GOT3 (cell line): ENCODE data around the gene ST6GALNAC6.
"Not testable (repeated sequence)": the region's sequence is repeated elsewhere in the genome, so short reads cannot be mapped to it uniquely, and the experiment has no call there.

ENCODE experiments used
- DNase-seq: peaks from one replicate; lab custom pipeline; 2025; ENCODE audit warnings: mixed read lengths; lab: John Stamatoyannopoulos, UW

The ST6GALNAC6 gene

GRCh38 chr9:127893392-127893791 lies 6.0 kb downstream of the ST6GALNAC6 start:
- DNase-seq: no peak

DNA sequence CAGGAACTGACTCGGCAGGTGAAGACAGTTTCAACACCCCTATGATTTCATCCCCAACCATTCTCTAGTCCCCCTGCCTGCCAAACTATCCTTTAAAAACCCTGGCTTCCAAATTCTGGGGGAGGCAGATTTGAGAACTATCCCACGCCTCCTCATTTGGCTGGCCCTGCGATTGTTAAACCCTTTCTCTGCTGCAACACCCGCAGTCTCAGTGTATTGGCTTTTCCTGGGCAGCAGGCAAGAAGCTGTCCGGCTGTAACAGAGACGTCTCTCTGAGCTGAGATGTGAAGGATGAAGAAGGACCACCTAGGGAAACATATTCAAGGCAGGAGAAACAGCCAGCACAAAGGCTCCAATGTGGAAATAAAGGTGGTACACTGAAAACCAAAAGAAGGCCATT lies 6.6 kb downstream of the ST6GALNAC6 start:
- no peak for DNase-seq

GRCh38 chr9:127890053-127890452 lies 9.3 kb downstream of the ST6GALNAC6 start:
- no peak for DNase-seq

- no peak for DNase-seq
Observed at GRCh38 chr9:127887792-127888191, 11.6 kb downstream of the ST6GALNAC6 start.

DNA sequence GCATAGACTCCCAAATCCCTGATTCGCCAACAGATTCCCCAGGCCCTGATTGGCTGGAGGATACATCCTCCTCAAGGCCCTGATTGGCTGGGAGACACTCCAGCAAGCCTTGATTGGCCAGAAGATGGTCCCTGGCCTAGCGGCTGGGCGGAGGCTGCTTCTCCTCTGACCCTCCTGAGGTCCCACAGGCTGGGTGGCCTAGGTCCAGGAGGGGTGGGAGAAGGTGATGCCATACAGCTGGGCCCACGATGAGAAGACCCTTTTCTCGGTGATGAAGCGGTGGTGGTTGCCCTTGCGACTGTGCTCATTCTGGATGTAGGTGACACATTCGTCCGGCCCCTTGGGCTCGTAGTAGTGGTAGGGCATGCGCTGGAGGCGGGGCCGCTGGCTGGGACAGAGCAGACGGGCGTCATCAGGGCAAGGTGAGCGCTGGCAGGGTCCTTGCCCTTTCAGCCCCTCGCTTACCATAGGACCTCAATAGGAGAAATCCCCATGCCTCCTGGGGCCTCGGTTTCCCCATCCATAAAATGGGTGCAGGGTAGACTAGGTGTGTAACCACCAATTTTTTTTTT lies 12.9 kb downstream of the ST6GALNAC6 start:
- DNase-seq: no peak

DNA sequence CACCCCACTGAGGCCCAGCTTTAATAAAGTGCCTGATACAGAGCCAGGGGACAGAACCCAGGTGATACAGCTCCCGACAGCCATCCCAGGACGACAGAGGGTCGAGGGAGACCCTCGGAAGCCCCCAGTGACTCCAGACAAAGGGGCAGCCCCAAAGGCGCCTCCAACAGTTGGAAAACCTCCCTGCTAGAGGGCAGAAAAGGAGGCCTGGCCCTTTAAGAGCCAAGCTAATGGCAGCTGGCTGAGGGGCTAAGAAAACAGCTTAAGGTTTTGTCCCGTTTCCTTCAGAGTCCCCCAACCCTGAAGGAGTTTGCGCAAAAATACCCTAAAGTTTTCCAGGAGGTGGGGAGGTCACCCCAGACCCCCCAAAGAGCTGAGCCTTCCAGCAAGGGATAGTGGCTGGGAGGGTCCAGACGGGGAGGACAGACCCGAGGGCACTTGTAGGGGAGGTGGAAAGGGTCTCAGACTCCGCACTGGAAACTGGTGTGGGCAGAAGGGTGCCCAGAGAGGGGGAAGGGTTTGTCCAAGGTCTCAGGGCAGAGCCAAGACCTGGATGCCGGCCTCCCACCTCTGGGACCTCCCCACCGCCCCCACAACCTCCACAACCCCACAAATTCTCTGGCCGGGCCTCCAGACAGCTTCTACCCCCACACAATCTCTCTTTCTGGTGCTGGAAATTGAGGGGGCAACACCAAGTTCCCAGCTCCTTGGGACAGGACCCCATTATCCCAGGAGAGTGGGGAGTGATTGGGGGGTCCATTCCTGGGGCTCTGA lies 13.7 kb downstream of the ST6GALNAC6 start:
- no peak for DNase-seq

GRCh38 chr9:127884976-127885490 lies 14.4 kb downstream of the ST6GALNAC6 start:
- no peak for DNase-seq

- DNase-seq: no peak
Observed at GRCh38 chr9:127884427-127884911, 14.9 kb downstream of the ST6GALNAC6 start.

GRCh38 chr9:127883959-127884358 lies 15.4 kb downstream of the ST6GALNAC6 start:
- no peak for DNase-seq

DNA sequence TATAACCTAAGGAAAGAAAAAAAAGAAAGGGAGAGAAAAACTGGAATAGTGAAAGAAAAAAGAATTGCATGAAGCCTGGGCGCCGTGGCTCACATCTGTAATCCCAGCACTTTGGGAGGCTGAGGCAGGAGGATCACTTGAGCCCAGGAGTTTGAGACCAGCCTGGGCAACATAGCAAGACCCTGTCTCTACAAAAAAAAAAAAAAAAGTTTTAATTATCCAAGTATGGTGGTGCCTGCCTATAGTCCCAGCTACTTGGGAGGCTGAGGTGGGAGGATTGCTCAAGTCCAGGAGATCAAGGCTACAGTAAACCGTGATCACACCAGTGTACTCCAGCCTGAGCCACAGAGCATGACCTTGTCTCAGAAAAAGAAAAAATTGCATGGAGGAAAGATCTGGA lies 17.7 kb downstream of the ST6GALNAC6 start:
- not testable (repeated sequence) for DNase-seq

- no peak for DNase-seq
Observed at GRCh38 chr9:127880143-127880542, 19.3 kb downstream of the ST6GALNAC6 start.

- no peak for DNase-seq
Observed at GRCh38 chr9:127878652-127879390, 20.6 kb downstream of the ST6GALNAC6 start.

GRCh38 chr9:127878001-127878651 lies 21.3 kb downstream of the ST6GALNAC6 start:
- no peak for DNase-seq

DNA sequence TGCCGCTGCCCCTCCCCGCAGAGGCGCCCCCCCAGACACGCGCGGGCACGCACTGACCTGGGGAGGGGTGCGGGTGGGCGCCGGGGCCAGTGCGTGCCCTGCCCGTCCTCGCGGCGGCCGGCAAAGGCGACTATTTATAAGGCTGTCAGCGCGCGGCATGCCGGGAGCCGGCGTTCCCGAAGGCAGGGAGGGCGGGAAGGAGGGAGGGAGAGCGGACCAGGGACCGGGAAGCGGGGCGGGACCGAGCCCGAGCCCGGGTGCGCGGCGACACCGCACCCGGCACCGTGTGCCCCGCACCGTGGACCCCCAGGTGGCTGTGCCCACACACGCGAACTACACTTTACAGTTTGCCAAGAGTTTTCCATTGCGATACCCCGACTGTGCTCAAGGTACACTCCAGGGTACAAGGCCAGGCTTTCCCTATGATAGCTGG lies 21.8 kb downstream of the ST6GALNAC6 start, which contains the start of gene AK1:
AK1 (minus strand) TSS at position 110 of the 433 bp plus-strand sequence. CDS start 3,058 bp downstream, outside the sequence.
- DNase-seq: no peak

DNA sequence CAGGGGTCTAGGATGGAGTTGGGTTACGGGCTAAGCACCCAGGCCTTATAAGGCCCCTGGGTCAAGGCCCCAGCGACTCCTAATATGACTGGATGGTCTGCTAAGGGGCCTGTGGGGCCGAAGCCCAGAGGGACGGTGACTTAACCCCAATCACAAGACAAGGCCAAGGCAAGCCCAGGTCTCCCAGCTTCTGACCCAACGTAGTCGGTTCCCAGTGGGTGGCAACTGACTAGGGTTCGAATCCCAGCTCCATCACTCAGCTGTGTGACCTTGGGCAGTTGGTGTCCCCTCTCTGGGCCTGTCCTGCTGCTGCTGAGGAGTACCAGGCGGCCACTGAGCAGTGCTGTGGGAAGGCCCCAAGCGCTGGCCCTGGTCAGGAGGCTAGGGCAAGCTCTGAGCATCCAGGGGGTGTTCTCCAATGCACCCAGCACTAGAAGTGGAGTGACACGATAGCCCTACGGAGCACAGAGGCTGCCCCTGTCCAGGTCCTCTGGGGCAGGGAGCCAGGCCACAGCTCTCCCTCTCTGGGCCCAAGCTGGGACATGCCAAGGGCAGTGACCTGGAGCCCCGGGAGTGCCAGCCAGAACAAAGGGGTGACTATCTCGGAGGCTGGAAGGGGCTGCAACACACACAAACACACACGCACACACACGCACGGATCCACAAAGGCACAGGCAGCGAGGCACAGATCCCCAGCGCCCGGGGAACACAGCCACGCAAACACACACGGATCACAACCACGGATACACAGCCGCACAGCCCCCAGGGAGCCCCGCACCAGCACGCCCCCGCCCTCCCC lies 22.4 kb downstream of the ST6GALNAC6 start:
- no peak for DNase-seq

DNA sequence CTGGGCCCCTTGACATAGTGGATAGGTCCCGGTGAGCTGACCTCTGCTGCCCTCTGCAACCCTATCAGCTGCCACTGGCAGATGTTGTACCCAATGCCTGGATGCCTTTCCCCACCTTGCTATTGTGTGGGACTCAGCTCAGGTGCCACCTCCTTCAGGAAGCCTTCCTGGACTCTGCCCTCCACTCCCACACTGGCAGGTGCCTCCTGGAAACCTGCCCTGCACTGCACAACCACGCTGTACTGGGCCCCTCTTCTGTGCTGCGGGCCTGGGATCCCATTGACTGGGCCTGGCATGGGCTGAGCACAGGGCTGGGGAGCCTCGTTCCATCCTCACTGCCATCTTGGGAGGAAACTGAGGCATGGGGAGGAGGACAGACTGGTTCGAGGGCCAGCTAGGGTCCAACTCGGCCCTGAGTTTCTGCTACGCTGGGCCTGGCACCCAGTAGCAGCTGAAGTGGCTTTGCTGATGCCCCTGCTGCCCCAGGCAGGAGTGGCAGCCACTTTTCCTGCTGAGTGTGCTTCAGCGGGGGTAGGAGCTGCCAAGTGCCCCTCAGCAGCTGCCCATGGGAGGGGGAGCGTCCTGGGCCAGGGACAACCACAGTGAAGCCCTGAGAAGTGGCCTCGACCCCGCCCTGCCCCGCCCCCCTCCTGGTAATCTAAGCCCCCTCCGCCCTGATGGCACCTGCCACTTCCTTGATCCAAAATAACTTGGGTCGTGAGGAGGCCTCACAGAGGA lies 23.2 kb downstream of the ST6GALNAC6 start:
- DNase-seq: no peak

GRCh38 chr9:127875306-127875966 lies 24.0 kb downstream of the ST6GALNAC6 start:
- no peak for DNase-seq

DNA sequence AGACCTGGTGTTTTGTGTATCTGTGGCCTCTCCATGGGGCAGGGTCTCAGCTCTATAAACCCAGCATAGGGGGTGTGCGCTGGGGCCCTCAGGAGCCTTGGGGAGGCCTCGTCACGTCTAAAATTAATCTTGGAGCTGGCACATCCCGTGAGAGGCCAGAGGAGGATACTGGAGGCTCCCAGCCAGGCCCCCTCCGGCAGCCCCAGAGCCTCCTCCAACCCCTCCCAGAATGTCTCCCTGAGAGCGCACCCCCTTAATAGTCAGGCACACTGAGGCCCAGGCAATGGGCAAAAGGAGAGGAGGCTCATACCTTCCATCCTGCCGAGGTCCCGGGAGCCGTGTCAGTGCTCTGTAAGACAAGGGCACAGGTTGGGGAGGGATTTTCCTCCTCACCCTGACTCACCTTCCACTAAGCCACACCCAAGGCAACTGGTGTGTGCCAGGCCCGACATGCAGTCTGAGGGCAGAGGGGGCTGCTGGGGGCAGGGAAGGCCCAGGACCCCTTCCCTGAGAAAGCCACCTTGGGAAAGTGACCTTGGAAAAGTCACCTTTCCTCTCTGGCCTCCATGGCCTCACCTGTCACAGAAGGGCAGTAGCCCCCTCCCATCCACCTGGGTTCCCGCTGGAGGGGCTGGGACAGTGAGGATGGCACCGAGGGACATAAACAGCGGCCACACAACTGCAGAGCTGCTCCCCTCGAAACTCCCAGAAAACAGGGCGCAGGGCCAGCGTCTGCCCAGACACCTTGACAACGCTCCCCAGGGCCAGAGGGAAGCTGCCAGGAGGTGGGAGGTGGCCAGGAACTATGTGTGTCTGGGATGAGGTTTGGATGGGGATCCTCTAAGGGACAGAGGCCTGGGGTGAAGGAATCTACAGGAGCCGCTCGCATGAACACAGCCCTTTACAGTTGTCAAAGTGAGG lies 24.8 kb downstream of the ST6GALNAC6 start:
- no peak for DNase-seq

DNA sequence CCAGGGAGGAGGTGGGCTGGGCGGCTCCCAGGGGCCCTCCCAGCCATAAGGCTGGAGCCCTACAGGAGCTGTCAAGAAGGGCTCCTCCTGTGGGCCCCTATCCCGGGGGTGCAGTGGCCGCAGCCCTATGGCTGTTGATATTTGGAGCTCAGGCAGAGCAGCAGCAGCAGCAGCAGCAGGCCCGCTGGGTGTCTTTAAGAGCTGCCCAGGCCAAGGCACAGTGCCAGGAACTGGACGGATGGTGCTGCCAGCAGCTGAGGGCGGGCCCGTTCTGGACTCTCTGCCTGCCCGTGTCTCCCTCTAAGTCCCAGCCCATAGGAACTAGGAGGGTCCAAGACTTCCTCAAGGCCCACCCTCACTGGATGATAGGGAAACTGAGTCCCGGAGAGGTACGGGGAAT lies 25.5 kb downstream of the ST6GALNAC6 start:
- no peak for DNase-seq
